Keratinocyte (primary cell): ENCODE results near the gene GRAMD1A. TPM values are rescaled to one million over a fixed set of nuclear protein-coding genes. Genes with fewer than 3 reads are reported as not detected.
A peak's percentile ranks its signal among the peaks of the same experiment; 100 is the strongest.

ENCODE experiments used
- DNase-seq: peaks from one replicate; pipeline ENCODE4 v3.0.0-alpha.2; 2011; ENCODE audit warnings: low read depth, missing footprints, low spot score
- FAIRE-seq: peaks from 2 replicates; lab custom pipeline; 2011; peaks lifted over from hg19 to GRCh38; lab: Jason Lieb, UNC
- H2AFZ ChIP-seq: 2 replicates; pipeline ENCODE4 v1.6.0; 2012; ENCODE audit warnings: low read length, control low read depth, inconsistent platforms; ENCODE audit not compliant: control insufficient read depth
- H3K27ac ChIP-seq: 2 replicates; pipeline ENCODE4 v1.5.1; 2011; ENCODE audit warnings: low read length; ENCODE audit not compliant: control insufficient read depth, insufficient read depth
- H3K27me3 ChIP-seq: 3 replicates; pipeline ENCODE4 v1.6.0; 2011; ENCODE audit warnings: low read length; ENCODE audit not compliant: control insufficient read depth, insufficient read depth; ENCODE audit errors: extremely low read depth
- H3K36me3 ChIP-seq, 2 experiments: 2 replicates in 1 of 2; 3 replicates in 1 of 2; pipeline ENCODE4 v1.5.1; 2011; ENCODE audit warnings: low read length in 2 of 2, mild to moderate bottlenecking in 1 of 2; ENCODE audit not compliant: control insufficient read depth in 2 of 2, insufficient read depth in 2 of 2; ENCODE audit errors: extremely low read depth in 1 of 2
- H3K4me1 ChIP-seq: 3 replicates; pipeline ENCODE4 v1.5.1; 2011; ENCODE audit warnings: low read length; ENCODE audit not compliant: control insufficient read depth, insufficient read depth; ENCODE audit errors: extremely low read depth
- H3K4me2 ChIP-seq: 3 replicates; pipeline ENCODE4 v1.6.0; 2011; ENCODE audit warnings: low read depth, low read length; ENCODE audit not compliant: control insufficient read depth, insufficient read depth; ENCODE audit errors: extremely low read depth
- H3K4me3 ChIP-seq, 3 experiments: fragments of 200-600 bp in 1 of 3; sonication (generic) in 1 of 3; 2 replicates in 2 of 3; 3 replicates in 1 of 3; pipeline ENCODE4 v1.5.1; 2011 to 2016; ENCODE audit warnings: low read length in 3 of 3, mild to moderate bottlenecking in 3 of 3, control low read depth in 2 of 3, inconsistent platforms in 1 of 3, low read depth in 1 of 3, mixed read lengths in 1 of 3, mixed run types in 1 of 3, moderate library complexity in 1 of 3; ENCODE audit not compliant: control insufficient read depth in 2 of 3, insufficient read depth in 2 of 3; ENCODE audit errors: extremely low read depth in 1 of 3
- H3K79me2 ChIP-seq: 2 replicates; pipeline ENCODE4 v1.6.0; 2012; ENCODE audit warnings: low read length; ENCODE audit not compliant: control insufficient read depth, insufficient read depth
- H3K9ac ChIP-seq: 3 replicates; pipeline ENCODE4 v1.6.0; 2011; ENCODE audit warnings: low read length; ENCODE audit not compliant: control insufficient read depth, insufficient read depth; ENCODE audit errors: extremely low read depth
- H3K9me1 ChIP-seq: 3 replicates; pipeline ENCODE4 v1.6.0; 2011; ENCODE audit warnings: low read length; ENCODE audit not compliant: control insufficient read depth, insufficient read depth; ENCODE audit errors: extremely low read depth
- H3K9me3 ChIP-seq: 2 replicates; pipeline ENCODE4 v1.5.1; 2012; ENCODE audit warnings: low read depth, low read length; ENCODE audit not compliant: control insufficient read depth
- H4K20me1 ChIP-seq: 3 replicates; pipeline ENCODE4 v1.6.0; 2011; ENCODE audit warnings: low read length; ENCODE audit not compliant: control insufficient read depth, insufficient read depth; ENCODE audit errors: extremely low read depth
- EZH2 ChIP-seq: IDR thresholded peaks from one replicate; pipeline ENCODE4 v1.6.1; 2012; ENCODE audit warnings: inconsistent platforms, mild to moderate bottlenecking, low read length, moderate library complexity
- dilution Hi-C: fragments of 300-500 bp; cut with MboI; formaldehyde crosslinking; loops from one replicate; pipeline ENCODE4 v1.7.0; 2020; ENCODE audit warnings: low sequenced_read_pairs; ENCODE audit not compliant: extremely low pct_ligation_motif_present
- polyA plus RNA-seq, 5 experiments: library from polyadenylated mRNA; depleted of rRNA in 3 of 5; stranded (reverse) in 3 of 5; stranded (forward) in 1 of 5; unstranded in 1 of 5; fragments of >200 nt; gene quantifications; 1 replicate in 1 of 5; 2 replicates in 3 of 5; 3 replicates in 1 of 5; pipeline versions ENCODE4 v1.2.1 to v1.2.3, GENCODE V29; 2011 to 2012; ENCODE audit warnings: missing spikeins in 2 of 5, low read depth in 1 of 5, low replicate concordance in 1 of 5
- TF ChIP-seq, protein P1 (sequence below), 3 experiments: IDR thresholded peaks in 1 of 3; conservative IDR thresholded peaks in 1 of 3; optimal IDR thresholded peaks in 1 of 3; 2 replicates in 2 of 3; 3 replicates in 1 of 3; pipeline versions ENCODE3 to v1.5.1; 2011; ENCODE audit warnings: low read length in 3 of 3, mild to moderate bottlenecking in 3 of 3, moderate library complexity in 2 of 3, control low read depth in 1 of 3, inconsistent platforms in 1 of 3; ENCODE audit not compliant: insufficient read depth in 2 of 3; ENCODE audit errors: extremely low read depth in 1 of 3

The GRAMD1A gene
- polyA plus RNA-seq, 1 donor (not counting 4 experiments of a cell fraction or from before 2014, with no cell fraction given) = 24.6 TPM

DNA sequence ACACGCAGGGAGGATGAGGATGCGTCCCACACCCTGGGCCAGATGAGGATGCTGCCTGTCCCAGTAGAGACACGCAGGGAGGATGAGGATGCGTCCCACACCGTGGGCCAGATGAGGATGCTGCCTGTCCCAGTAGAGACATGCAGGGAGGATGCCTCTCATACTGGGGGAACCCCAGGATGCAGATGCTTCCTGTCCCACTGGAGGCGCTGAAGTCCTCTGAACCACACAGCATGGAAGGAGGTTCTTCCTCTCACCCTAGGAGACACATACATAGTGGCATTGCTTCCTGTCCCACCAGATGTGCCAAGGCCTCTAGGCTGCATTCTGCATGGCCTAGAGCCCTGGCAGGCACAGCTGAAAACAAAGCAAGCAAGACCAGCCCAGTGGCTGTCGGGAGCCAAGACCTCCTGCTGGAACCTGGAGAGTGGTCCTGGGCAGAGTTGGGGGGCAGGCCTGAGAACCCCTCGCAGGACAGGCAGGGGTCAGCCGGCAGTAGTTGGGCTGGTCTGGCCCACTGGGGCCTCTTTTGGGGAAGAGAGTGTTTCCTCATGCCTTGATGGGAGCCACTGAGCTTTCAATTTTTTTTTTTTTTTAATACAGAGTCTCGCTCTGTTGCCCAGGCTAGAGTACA lies 45.7 kb downstream of the GRAMD1A start:
- H3K9ac ChIP-seq = no peak overlapping the region
- no peak overlapping the region for H3K4me3 ChIP-seq
- TF ChIP-seq EZH2 = no peak
- TF ChIP-seq, protein P1, sequence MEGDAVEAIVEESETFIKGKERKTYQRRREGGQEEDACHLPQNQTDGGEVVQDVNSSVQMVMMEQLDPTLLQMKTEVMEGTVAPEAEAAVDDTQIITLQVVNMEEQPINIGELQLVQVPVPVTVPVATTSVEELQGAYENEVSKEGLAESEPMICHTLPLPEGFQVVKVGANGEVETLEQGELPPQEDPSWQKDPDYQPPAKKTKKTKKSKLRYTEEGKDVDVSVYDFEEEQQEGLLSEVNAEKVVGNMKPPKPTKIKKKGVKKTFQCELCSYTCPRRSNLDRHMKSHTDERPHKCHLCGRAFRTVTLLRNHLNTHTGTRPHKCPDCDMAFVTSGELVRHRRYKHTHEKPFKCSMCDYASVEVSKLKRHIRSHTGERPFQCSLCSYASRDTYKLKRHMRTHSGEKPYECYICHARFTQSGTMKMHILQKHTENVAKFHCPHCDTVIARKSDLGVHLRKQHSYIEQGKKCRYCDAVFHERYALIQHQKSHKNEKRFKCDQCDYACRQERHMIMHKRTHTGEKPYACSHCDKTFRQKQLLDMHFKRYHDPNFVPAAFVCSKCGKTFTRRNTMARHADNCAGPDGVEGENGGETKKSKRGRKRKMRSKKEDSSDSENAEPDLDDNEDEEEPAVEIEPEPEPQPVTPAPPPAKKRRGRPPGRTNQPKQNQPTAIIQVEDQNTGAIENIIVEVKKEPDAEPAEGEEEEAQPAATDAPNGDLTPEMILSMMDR (optimal IDR thresholded peaks at IDR 0.05 in 1 of 3, IDR thresholded peaks at IDR 0.05 in 1 of 3, conservative IDR thresholded peaks at IDR 0.05 in 1 of 3; ENCODE audit: extremely low read depth in 1 of 3, insufficient read depth in 2 of 3, low read length in 3 of 3) = peak; percentile 58 to 65 (median 64)
- H3K27ac ChIP-seq = no peak overlapping the region
- DNase-seq = no peak
- peak; percentile 90 for FAIRE-seq
- H2AFZ ChIP-seq = no peak overlapping the region
- H3K9me3 ChIP-seq = no peaks in the 10 kb centered on the region
- dilution Hi-C loops = no loop called here
- peaks cover 2% of the 10 kb centered on the region for H3K27me3 ChIP-seq
- no peaks in the 10 kb centered on the region for H3K79me2 ChIP-seq
- no peaks in the 10 kb centered on the region for H3K36me3 ChIP-seq
- H3K4me2 ChIP-seq = no peak overlapping the region
- no peaks in the 10 kb centered on the region for H3K9me1 ChIP-seq
- H3K4me1 ChIP-seq = peaks cover 2% of the 10 kb centered on the region
- H4K20me1 ChIP-seq = no peaks in the 10 kb centered on the region

DNA sequence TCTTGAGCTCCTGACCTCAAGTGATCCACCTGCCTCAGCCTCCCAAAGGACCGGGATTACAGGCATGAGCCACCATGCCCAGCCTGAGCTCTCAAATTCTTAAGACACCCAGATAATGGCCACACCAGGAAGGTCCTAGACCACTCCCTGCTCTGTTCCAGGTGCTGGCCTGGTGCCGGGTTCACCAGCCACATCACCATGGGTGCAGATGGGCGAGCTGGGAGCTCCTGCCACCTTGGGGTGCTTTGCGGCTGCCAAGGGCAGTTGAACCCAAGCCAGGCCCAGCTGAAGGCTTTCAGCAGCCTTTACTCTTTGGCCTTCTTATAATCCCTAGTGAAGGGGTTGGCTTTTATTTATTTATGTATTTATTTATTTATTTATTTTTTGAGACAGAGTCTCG lies 46.3 kb downstream of the GRAMD1A start:
- H4K20me1 ChIP-seq = no peaks in the 10 kb centered on the region
- TF ChIP-seq, protein P1 (optimal IDR thresholded peaks at IDR 0.05 in 1 of 3, IDR thresholded peaks at IDR 0.05 in 1 of 3, conservative IDR thresholded peaks at IDR 0.05 in 1 of 3; ENCODE audit: extremely low read depth in 1 of 3, insufficient read depth in 2 of 3, low read length in 3 of 3) = no peak
- no peak for TF ChIP-seq EZH2
- FAIRE-seq (no peak), DNase-seq (no peak)
- no peak overlapping the region for H3K9ac ChIP-seq
- no peaks in the 10 kb centered on the region for H3K9me3 ChIP-seq
- H3K4me2 ChIP-seq = no peak overlapping the region
- H3K36me3 ChIP-seq = no peaks in the 10 kb centered on the region
- no peaks in the 10 kb centered on the region for H3K9me1 ChIP-seq
- dilution Hi-C loops = no loop called here
- H3K4me3 ChIP-seq = no peak overlapping the region
- no peak overlapping the region for H3K27ac ChIP-seq
- H3K4me1 ChIP-seq = no peaks in the 10 kb centered on the region
- H3K27me3 ChIP-seq = no peaks in the 10 kb centered on the region
- H3K79me2 ChIP-seq = no peaks in the 10 kb centered on the region
- no peak overlapping the region for H2AFZ ChIP-seq
